ENCODE data around the gene GRIK1.
A peak's percentile ranks its signal among the peaks of the same experiment; 100 is the strongest.

GRIK1 gene

GRCh38 chr21:29870814-29871213 is 69.0 kb downstream of the GRIK1 start:
- Histone ChIP-seq H3K9ac (ENCODE audit: low read length) (no peak overlapping the region), H3K4me1 (ENCODE audit: control insufficient read depth, insufficient read depth, low read length) (no peaks in the 10 kb centered on the region), H3K9me3 (ENCODE audit: control insufficient read depth, low read length) (no peaks in the 10 kb centered on the region), H3K36me3 (ENCODE audit: control insufficient read depth, insufficient read depth, low read length, severe bottlenecking) (no peaks in the 10 kb centered on the region), H3K4me3 (ENCODE audit: low read length) (no peak overlapping the region), H3K27me3 (replicated peaks; ENCODE audit: control insufficient read depth, insufficient read depth, low read length) (no peaks in the 10 kb centered on the region)
- no peak for DNase-seq (ENCODE audit: low read depth)

- H3K9me3 ChIP-seq (ENCODE audit: control insufficient read depth, low read length) = no peaks in the 10 kb centered on the region
- H3K9ac ChIP-seq (ENCODE audit: low read length) = no peak overlapping the region
- no peaks in the 10 kb centered on the region for H3K27me3 ChIP-seq (replicated peaks; ENCODE audit: control insufficient read depth, insufficient read depth, low read length)
- H3K4me3 ChIP-seq (ENCODE audit: low read length) = no peak overlapping the region
- no peaks in the 10 kb centered on the region for H3K4me1 ChIP-seq (ENCODE audit: control insufficient read depth, insufficient read depth, low read length)
- H3K36me3 ChIP-seq (ENCODE audit: control insufficient read depth, insufficient read depth, low read length, severe bottlenecking) = no peaks in the 10 kb centered on the region
- DNase-seq (ENCODE audit: low read depth) = no peak
These were observed 72.0 kb downstream of the GRIK1 start for GRCh38 chr21:29867796-29868195.

DNA sequence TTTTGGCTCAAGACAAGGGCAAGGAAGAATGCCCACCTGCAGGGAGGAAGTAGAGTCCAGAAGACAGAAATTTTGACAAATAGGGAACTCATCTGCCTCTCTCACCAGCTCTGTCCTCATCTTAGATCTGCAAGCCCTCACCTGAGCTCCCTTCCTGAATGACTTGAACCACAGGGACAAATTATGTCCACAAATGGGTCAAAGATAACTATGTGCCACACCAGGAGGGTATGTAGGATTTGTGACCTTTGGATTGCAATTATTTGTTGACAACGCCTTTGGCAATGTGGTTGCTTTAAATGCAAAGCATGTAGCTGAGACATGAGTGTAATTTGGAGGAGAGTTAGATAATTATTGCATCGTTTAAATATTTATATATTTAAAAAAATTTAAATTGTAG is 79.5 kb downstream of the GRIK1 start:
- Histone ChIP-seq H3K9ac (ENCODE audit: low read length) (no peak overlapping the region), H3K27me3 (replicated peaks; ENCODE audit: control insufficient read depth, insufficient read depth, low read length) (peaks cover 4% of the 10 kb centered on the region), H3K9me3 (ENCODE audit: control insufficient read depth, low read length) (no peaks in the 10 kb centered on the region), H3K36me3 (ENCODE audit: control insufficient read depth, insufficient read depth, low read length, severe bottlenecking) (no peaks in the 10 kb centered on the region), H3K4me1 (ENCODE audit: control insufficient read depth, insufficient read depth, low read length) (no peaks in the 10 kb centered on the region), H3K4me3 (ENCODE audit: low read length) (no peak overlapping the region)
- no peak for DNase-seq (ENCODE audit: low read depth)

GRCh38 chr21:29857150-29857549 is 82.6 kb downstream of the GRIK1 start:
- H3K9me3 ChIP-seq (ENCODE audit: control insufficient read depth, low read length) = no peaks in the 10 kb centered on the region
- no peak overlapping the region for H3K9ac ChIP-seq (ENCODE audit: low read length)
- DNase-seq (ENCODE audit: low read depth) = no peak
- no peaks in the 10 kb centered on the region for H3K4me1 ChIP-seq (ENCODE audit: control insufficient read depth, insufficient read depth, low read length)
- no peaks in the 10 kb centered on the region for H3K36me3 ChIP-seq (ENCODE audit: control insufficient read depth, insufficient read depth, low read length, severe bottlenecking)
- no peak overlapping the region for H3K4me3 ChIP-seq (ENCODE audit: low read length)
- peaks cover 4% of the 10 kb centered on the region for H3K27me3 ChIP-seq (replicated peaks; ENCODE audit: control insufficient read depth, insufficient read depth, low read length)

GRCh38 chr21:29854795-29855194 is 85.0 kb downstream of the GRIK1 start:
- no peak overlapping the region for H3K9ac ChIP-seq (ENCODE audit: low read length)
- no peaks in the 10 kb centered on the region for H3K36me3 ChIP-seq (ENCODE audit: control insufficient read depth, insufficient read depth, low read length, severe bottlenecking)
- peaks cover 4% of the 10 kb centered on the region for H3K27me3 ChIP-seq (replicated peaks; ENCODE audit: control insufficient read depth, insufficient read depth, low read length)
- DNase-seq (ENCODE audit: low read depth) = no peak
- no peaks in the 10 kb centered on the region for H3K4me1 ChIP-seq (ENCODE audit: control insufficient read depth, insufficient read depth, low read length)
- H3K4me3 ChIP-seq (ENCODE audit: low read length) = no peak overlapping the region
- H3K9me3 ChIP-seq (ENCODE audit: control insufficient read depth, low read length) = no peaks in the 10 kb centered on the region

GRCh38 chr21:29851611-29852010 is 88.2 kb downstream of the GRIK1 start:
- H3K4me1 ChIP-seq (ENCODE audit: control insufficient read depth, insufficient read depth, low read length) = no peaks in the 10 kb centered on the region
- H3K36me3 ChIP-seq (ENCODE audit: control insufficient read depth, insufficient read depth, low read length, severe bottlenecking) = no peaks in the 10 kb centered on the region
- no peaks in the 10 kb centered on the region for H3K9me3 ChIP-seq (ENCODE audit: control insufficient read depth, low read length)
- no peak overlapping the region for H3K9ac ChIP-seq (ENCODE audit: low read length)
- H3K4me3 ChIP-seq (ENCODE audit: low read length) = no peak overlapping the region
- H3K27me3 ChIP-seq (replicated peaks; ENCODE audit: control insufficient read depth, insufficient read depth, low read length) = no peaks in the 10 kb centered on the region
- DNase-seq (ENCODE audit: low read depth) = no peak

DNA sequence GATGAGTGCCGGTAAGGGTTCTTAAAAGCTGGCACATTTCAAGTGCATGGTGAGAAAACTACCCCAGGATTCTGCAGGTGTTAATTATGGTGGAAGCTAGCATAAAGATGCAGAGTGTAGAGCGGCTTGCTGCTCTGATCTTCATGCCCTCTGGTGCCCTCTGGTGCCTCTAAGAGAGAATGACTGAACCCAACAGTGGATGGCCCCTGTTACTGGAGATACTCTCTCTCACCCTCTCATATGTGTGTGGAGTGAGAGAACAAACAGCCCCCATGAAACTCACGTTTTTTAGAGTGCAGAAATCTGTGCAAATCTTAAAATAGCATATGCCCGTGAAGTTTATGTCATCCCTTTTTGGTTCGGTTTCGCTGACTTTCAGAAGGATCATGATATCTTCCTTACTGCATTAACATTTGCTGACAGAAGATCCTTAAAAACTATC is 90.0 kb downstream of the GRIK1 start:
- peak; percentile 82 for DNase-seq (ENCODE audit: low read depth)
- Histone ChIP-seq H3K4me3 (ENCODE audit: low read length) (no peak overlapping the region), H3K9me3 (ENCODE audit: control insufficient read depth, low read length) (no peaks in the 10 kb centered on the region), H3K27me3 (replicated peaks; ENCODE audit: control insufficient read depth, insufficient read depth, low read length) (no peaks in the 10 kb centered on the region), H3K4me1 (ENCODE audit: control insufficient read depth, insufficient read depth, low read length) (no peaks in the 10 kb centered on the region), H3K36me3 (ENCODE audit: control insufficient read depth, insufficient read depth, low read length, severe bottlenecking) (no peaks in the 10 kb centered on the region), H3K9ac (ENCODE audit: low read length) (no peak overlapping the region)

DNA sequence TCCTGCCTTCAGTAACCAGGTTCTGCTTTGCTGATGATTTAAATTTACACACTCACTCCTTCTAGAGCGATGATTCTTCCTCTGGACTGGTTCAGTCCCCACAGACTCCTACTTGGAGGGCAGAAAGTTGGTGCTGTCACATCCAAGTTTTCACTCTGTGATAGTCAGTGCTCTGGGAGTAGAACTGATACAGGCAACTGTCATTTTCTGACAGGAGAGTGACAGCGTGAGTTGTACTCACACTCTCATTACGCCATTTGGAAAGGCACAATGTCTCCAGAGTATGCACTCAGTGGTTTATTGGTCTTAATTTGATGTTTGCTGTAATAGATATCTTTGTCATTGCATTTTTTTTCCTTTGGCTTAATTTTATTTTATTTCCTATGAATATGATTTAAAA is 96.0 kb downstream of the GRIK1 start:
- no peak overlapping the region for H3K4me3 ChIP-seq (ENCODE audit: low read length)
- no peaks in the 10 kb centered on the region for H3K9me3 ChIP-seq (ENCODE audit: control insufficient read depth, low read length)
- no peaks in the 10 kb centered on the region for H3K27me3 ChIP-seq (replicated peaks; ENCODE audit: control insufficient read depth, insufficient read depth, low read length)
- no peak for DNase-seq (ENCODE audit: low read depth)
- H3K4me1 ChIP-seq (ENCODE audit: control insufficient read depth, insufficient read depth, low read length) = no peaks in the 10 kb centered on the region
- H3K36me3 ChIP-seq (ENCODE audit: control insufficient read depth, insufficient read depth, low read length, severe bottlenecking) = no peaks in the 10 kb centered on the region
- H3K9ac ChIP-seq (ENCODE audit: low read length) = no peak overlapping the region

DNA sequence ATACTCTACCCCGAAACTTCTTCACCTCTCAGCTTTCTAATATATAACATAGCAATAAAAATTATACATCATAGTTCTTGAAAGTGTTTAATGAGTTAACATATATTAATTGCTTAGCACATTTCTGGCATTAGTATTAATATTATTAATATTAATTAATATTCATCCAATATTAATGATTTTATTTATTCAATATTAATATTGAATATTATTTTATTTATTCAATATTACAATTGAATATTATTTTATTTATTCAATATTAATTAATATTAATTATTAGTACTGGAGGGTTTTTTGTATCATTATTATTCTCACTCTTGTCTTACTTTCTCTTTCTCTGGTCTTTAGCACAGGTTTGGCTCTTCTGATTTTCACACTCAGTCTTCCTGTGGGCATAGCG is 105.2 kb downstream of the GRIK1 start:
- Histone ChIP-seq H3K4me3 (ENCODE audit: low read length) (no peak overlapping the region), H3K27me3 (replicated peaks; ENCODE audit: control insufficient read depth, insufficient read depth, low read length) (no peaks in the 10 kb centered on the region), H3K9me3 (ENCODE audit: control insufficient read depth, low read length) (peaks cover 9% of the 10 kb centered on the region), H3K36me3 (ENCODE audit: control insufficient read depth, insufficient read depth, low read length, severe bottlenecking) (no peaks in the 10 kb centered on the region), H3K4me1 (ENCODE audit: control insufficient read depth, insufficient read depth, low read length) (no peaks in the 10 kb centered on the region), H3K9ac (ENCODE audit: low read length) (no peak overlapping the region)
- DNase-seq (ENCODE audit: low read depth) = no peak

DNA sequence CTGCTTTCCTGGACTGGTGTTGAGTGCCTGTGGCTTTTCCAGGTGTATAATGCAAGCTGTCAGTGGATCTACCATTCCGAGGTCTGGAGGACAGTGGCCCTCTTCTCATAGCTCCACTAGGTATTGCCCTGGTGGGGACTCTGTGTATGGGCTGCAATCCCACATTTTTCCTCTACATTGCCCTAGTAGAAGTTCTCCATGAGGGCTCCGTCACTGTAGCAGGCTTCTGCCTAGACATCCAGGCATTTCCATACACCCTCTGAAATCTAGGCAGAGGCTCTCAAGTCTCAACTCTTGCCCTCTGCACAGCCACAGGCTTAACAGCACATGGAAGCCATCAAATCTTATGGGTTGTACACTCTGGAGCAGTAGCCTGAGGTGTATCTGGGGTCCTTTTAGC is 107.6 kb downstream of the GRIK1 start:
- Histone ChIP-seq H3K9ac (ENCODE audit: low read length) (no peak overlapping the region), H3K27me3 (replicated peaks; ENCODE audit: control insufficient read depth, insufficient read depth, low read length) (no peaks in the 10 kb centered on the region), H3K4me3 (ENCODE audit: low read length) (no peak overlapping the region), H3K9me3 (ENCODE audit: control insufficient read depth, low read length) (peaks cover 14% of the 10 kb centered on the region), H3K4me1 (ENCODE audit: control insufficient read depth, insufficient read depth, low read length) (no peaks in the 10 kb centered on the region), H3K36me3 (ENCODE audit: control insufficient read depth, insufficient read depth, low read length, severe bottlenecking) (no peaks in the 10 kb centered on the region)
- DNase-seq (ENCODE audit: low read depth) = no peak

DNA sequence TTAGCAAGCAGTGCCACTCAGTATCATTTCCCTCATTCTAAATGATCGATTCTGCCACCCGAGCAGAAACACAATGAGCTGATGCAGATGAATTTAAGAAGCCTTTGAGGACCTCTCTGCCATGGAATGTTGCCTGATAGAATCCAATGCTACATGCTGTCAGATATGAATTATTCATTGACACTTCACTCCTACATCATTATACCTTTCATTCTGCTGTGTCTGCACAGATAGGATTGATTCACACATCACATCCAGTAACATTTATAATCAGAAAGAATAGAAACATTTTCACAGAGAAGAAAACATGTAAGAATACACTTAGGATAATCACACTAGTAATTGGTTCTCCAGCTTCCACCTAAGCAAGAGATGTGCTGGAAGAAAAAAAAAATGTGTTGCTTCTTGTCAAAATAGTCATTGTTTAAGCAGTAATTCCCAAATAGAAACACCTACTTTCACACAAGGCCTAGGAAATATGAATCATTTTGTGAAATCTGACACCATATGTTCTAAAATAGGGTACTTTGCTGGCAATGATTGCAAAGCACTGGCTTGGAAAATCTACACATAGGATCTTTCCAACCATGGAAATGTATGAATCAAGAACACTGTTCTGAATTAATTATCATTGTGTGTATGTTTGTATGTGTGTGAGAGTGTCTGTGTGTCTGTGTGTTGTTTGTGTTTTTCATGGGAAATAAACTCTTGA is 110.1 kb downstream of the GRIK1 start:
- H3K4me1 ChIP-seq (ENCODE audit: control insufficient read depth, insufficient read depth, low read length) = no peaks in the 10 kb centered on the region
- DNase-seq (ENCODE audit: low read depth) = peak; percentile 15
- H3K36me3 ChIP-seq (ENCODE audit: control insufficient read depth, insufficient read depth, low read length, severe bottlenecking) = no peaks in the 10 kb centered on the region
- no peak overlapping the region for H3K4me3 ChIP-seq (ENCODE audit: low read length)
- no peak overlapping the region for H3K9ac ChIP-seq (ENCODE audit: low read length)
- peaks cover 14% of the 10 kb centered on the region for H3K9me3 ChIP-seq (ENCODE audit: control insufficient read depth, low read length)
- no peaks in the 10 kb centered on the region for H3K27me3 ChIP-seq (replicated peaks; ENCODE audit: control insufficient read depth, insufficient read depth, low read length)

DNA sequence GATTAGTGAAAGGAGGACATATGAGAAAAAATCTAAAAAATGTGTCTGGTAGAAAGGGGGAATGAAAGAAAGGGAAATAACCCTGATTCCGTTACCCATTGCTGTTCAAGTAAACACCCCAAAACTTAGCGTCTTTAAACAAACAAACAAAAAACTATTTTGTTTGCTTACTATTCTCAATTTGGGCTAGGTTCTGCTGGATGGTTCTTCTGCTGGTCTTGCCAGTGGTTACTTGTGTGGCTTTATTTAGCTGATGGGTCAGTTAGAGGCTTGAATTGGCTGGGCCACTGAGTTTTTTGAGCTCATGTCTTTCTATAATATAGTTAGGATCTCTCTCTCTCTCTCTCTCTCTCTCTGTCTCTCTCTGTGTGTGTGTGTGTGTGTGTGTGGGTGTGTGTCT is 112.1 kb downstream of the GRIK1 start:
- H3K9ac ChIP-seq (ENCODE audit: low read length) = no peak overlapping the region
- H3K27me3 ChIP-seq (replicated peaks; ENCODE audit: control insufficient read depth, insufficient read depth, low read length) = no peaks in the 10 kb centered on the region
- H3K4me3 ChIP-seq (ENCODE audit: low read length) = no peak overlapping the region
- H3K4me1 ChIP-seq (ENCODE audit: control insufficient read depth, insufficient read depth, low read length) = no peaks in the 10 kb centered on the region
- no peak for DNase-seq (ENCODE audit: low read depth)
- H3K36me3 ChIP-seq (ENCODE audit: control insufficient read depth, insufficient read depth, low read length, severe bottlenecking) = no peaks in the 10 kb centered on the region
- H3K9me3 ChIP-seq (ENCODE audit: control insufficient read depth, low read length) = peaks cover 14% of the 10 kb centered on the region

Measured in adipocyte (in vitro differentiated cells).